ENCODE measurements around the gene VGLL4. TPM values are rescaled to one million over a fixed set of nuclear protein-coding genes. Genes with fewer than 3 reads are reported as not detected.

The VGLL4 gene
- total and polyA plus RNA-seq, 2 donors (not counting 1 experiment from before 2014, with no cell fraction given), result 25.8 to 29.0 TPM

GRCh38 chr3:11637901-11638458 lies 5.7 kb downstream of the VGLL4 start:
- H3K4me1 Mint-ChIP-seq, result peaks cover 52% of the 10 kb centered on the region
- CTCF ChIA-PET, result interaction anchor here (1.1 to 2.0 kb wide), 3 partner anchors 11 to 20 kb away, joined by 4 to 11 read pairs (median 4); no protein-coding TSS in a partner anchor

More at GRCh38 chr3:11637901-11638458, 5.7 kb downstream of the VGLL4 start:
- POLR2A ChIA-PET, result no interaction called here
- 94% methylated on average over 5 of the region's 11 CpGs for WGBS (ENCODE audit: insufficient coverage)
- peaks cover 60% of the 10 kb centered on the region for H4K20me1 ChIP-seq (ENCODE audit: control insufficient read depth, insufficient read depth, low read length, poor library complexity, severe bottlenecking)
- H3K27me3 ChIP-seq (replicated peaks in 1 of 4; ENCODE audit: control extremely low read depth in 1 of 4, control insufficient read depth in 3 of 4, insufficient read depth in 4 of 4, low read length in 3 of 4), result no peaks in the 10 kb centered on the region
- ATAC-seq (ENCODE audit: low read depth) (no peak), DNase-seq (no peak)
- H3K79me2 ChIP-seq (ENCODE audit: control insufficient read depth, insufficient read depth, low read length), result peaks cover 100% of the 10 kb centered on the region
- Mint-ChIP-seq H3K9me3 (ENCODE audit: insufficient read depth) (no peaks in the 10 kb centered on the region), H3K4me3 (no peak overlapping the region), H3K27me3 (no peaks in the 10 kb centered on the region), H3K27ac (no peak overlapping the region)
- no peak overlapping the region for H3K4me2 ChIP-seq (replicated peaks; ENCODE audit: low read depth, low read length, poor library complexity, severe bottlenecking)
- intact Hi-C loops (cut with micrococcal nuclease), result no loop called here
- peaks cover 12 to 15% of the 10 kb centered on the region in 2 donors for H3K4me1 ChIP-seq (ENCODE audit: control insufficient read depth in 2 of 2, insufficient read depth in 2 of 2, low read length in 2 of 2)
- H3K9me3 ChIP-seq (ENCODE audit: control extremely low read depth in 1 of 3, control insufficient read depth in 2 of 3, insufficient read depth in 1 of 3, low read length in 2 of 3), result no peaks in the 10 kb centered on the region
- no peak overlapping the region for H3K27ac ChIP-seq (ENCODE audit: low read length in 2 of 2)
- no peak overlapping the region for H2AFZ ChIP-seq (ENCODE audit: insufficient read depth, low read depth, low read length, poor library complexity, severe bottlenecking)
- no peak for TF ChIP-seq CTCF (IDR thresholded peaks at IDR 0.05)
- no peak for TF ChIP-seq EZH2 (IDR thresholded peaks at IDR 0.05; ENCODE audit: borderline replicate concordance, insufficient read depth, low read depth, low read length, poor library complexity, severe bottlenecking)
- H3K36me3 ChIP-seq (replicated peaks in 1 of 2; ENCODE audit: control extremely low read depth in 1 of 2, control insufficient read depth in 1 of 2, extremely low read depth in 1 of 2, insufficient read depth in 2 of 2, low read length in 1 of 2), result peaks cover 0 to 1% of the 10 kb centered on the region in 2 experiments
- H3K9ac ChIP-seq (ENCODE audit: low read length), result no peak overlapping the region
- no peak overlapping the region for H3K4me3 ChIP-seq (ENCODE audit: control extremely low read depth in 1 of 5, extremely low read depth in 1 of 5, insufficient read depth in 1 of 5, low read depth in 2 of 5, low read length in 4 of 5)

All from B cell (primary cell).